Subcutaneous abdominal adipose tissue (tissue), 5 donors: ENCODE data around the gene SEC23A.
"Not testable (repeated sequence)": the region's sequence is repeated elsewhere in the genome, so short reads cannot be mapped to it uniquely, and the experiment has no call there.

ENCODE experiments used
- H3K27ac ChIP-seq: one replicate; pipeline ENCODE4 v1.7.0; 2013; ENCODE audit warnings: low read depth, mild to moderate bottlenecking, inconsistent platforms, low read length, moderate library complexity
- H3K27me3 ChIP-seq, 5 donors: one replicate each; pipeline ENCODE4 v1.7.0; 2013; ENCODE audit warnings: low read length in 5 of 5, inconsistent platforms in 1 of 5; ENCODE audit not compliant: control insufficient read depth in 5 of 5, insufficient read depth in 4 of 5
- H3K36me3 ChIP-seq, 5 donors: one replicate each; pipeline ENCODE4 v1.7.0; 2013; ENCODE audit warnings: low read length in 5 of 5; ENCODE audit not compliant: control insufficient read depth in 5 of 5, insufficient read depth in 5 of 5
- H3K4me1 ChIP-seq, 5 donors: one replicate each; pipeline ENCODE4 v1.7.0; 2013; ENCODE audit warnings: low read length in 5 of 5, mild to moderate bottlenecking in 3 of 5, moderate library complexity in 1 of 5; ENCODE audit not compliant: control insufficient read depth in 5 of 5, insufficient read depth in 5 of 5
- H3K4me3 ChIP-seq, 5 donors: one replicate each; pipeline ENCODE4 v1.7.0; 2013; ENCODE audit warnings: low read length in 5 of 5, low read depth in 1 of 5
- H3K9ac ChIP-seq, 5 donors: one replicate each; pipeline ENCODE4 v1.7.0; 2013; ENCODE audit warnings: low read length in 5 of 5, mild to moderate bottlenecking in 4 of 5, moderate library complexity in 3 of 5
- H3K9me3 ChIP-seq, 5 donors: one replicate each; pipeline ENCODE4 v1.7.0; 2013; ENCODE audit warnings: low read length in 5 of 5; ENCODE audit not compliant: control insufficient read depth in 5 of 5
- donor health status: healthy.
- donor health status: healthy.
- donor health status: healthy.
- donor health status: healthy.
- donor health status: healthy.

Gene SEC23A

DNA sequence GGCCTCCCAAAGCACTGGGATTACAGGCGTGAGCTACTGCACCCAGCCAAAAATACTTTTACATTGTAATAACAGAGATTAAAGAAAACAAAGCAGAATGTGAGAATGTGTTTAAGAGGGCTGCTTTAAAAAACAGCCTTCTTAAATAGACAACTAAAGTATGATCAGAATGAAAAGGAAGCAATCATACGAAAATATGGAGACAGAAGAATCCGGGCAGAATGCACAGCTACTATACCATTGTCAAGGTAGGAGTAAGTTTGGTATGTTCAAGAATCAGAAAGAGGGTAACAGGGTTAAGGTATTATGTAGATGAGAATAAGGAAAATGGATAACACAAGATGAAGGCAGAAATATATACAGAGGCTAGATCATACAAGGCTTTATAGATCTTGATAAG lies 8.5 kb downstream of the SEC23A start:
- H3K9ac ChIP-seq = no peak overlapping the region
- H3K36me3 ChIP-seq = peaks cover 34 to 56% (median 38%) of the 10 kb centered on the region in 5 donors
- no peaks in the 10 kb centered on the region for H3K9me3 ChIP-seq

DNA sequence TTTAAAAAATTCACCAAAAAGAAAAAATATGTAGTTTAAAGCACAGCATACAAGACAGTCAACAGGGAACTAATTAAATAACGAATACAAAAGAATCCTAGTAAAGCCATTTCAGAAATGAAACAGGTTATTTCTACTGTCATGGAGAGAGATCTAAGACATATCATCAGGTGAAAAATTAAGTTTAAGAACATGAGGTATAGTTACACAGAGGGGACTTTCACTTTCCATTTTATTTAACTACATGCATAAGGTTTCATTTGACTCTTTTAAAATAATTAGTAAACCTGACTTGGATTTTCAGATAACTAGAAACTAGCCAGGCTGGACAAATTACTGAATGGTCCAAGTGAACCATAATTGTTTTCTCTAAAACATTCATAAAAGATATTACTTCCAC lies 11.3 kb downstream of the SEC23A start:
- H3K27ac ChIP-seq = no peak overlapping the region
- H3K9me3 ChIP-seq = no peaks in the 10 kb centered on the region
- H3K9ac ChIP-seq = no peak overlapping the region
- H3K4me3 ChIP-seq = no peak overlapping the region
- peaks cover 41 to 59% (median 49%) of the 10 kb centered on the region in 5 donors for H3K36me3 ChIP-seq
- H3K27me3 ChIP-seq = no peaks in the 10 kb centered on the region
- H3K4me1 ChIP-seq = peaks cover 0 to 11% (median 0%) of the 10 kb centered on the region in 5 donors

More for the DNA sequence above, 8.5 kb downstream of the SEC23A start:
- H3K27me3 ChIP-seq = no peaks in the 10 kb centered on the region
- peaks cover 0 to 13% (median 0%) of the 10 kb centered on the region in 5 donors for H3K4me1 ChIP-seq
- no peak overlapping the region for H3K27ac ChIP-seq
- H3K4me3 ChIP-seq = no peak overlapping the region

DNA sequence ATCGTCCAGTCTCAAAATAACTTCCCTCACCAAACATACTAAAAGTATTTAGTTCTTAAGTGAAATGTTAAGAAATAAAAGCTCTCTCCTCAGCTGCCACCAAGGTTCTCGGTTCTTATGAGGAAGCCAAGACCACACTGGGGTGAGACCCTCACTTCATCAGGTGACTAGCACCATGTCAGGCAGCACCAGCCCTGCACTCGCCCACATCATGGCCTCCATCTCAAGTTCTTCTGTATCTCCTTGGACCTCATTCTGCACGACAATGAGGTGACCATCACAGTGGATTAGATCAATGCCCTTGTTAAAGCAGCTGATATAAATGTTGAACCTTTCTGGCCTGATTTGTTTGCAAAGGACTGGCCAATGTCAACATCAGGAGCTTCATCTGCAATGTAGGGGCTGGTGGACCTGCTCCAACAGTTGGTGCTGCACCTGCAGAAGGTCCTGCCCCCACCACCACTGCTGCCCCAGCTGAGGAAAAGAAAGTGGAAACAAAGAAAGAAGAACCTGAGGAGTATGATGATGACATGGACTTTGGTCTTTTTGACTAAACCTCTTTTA lies 12.4 kb downstream of the SEC23A start:
- peaks cover 42 to 64% (median 53%) of the 10 kb centered on the region in 5 donors for H3K36me3 ChIP-seq
- no peaks in the 10 kb centered on the region for H3K27me3 ChIP-seq
- H3K27ac ChIP-seq = no peak overlapping the region
- no peak overlapping the region for H3K9ac ChIP-seq
- H3K4me3 ChIP-seq = no peak overlapping the region
- H3K9me3 ChIP-seq = no peaks in the 10 kb centered on the region
- H3K4me1 ChIP-seq = peaks cover 0 to 11% (median 0%) of the 10 kb centered on the region in 5 donors

DNA sequence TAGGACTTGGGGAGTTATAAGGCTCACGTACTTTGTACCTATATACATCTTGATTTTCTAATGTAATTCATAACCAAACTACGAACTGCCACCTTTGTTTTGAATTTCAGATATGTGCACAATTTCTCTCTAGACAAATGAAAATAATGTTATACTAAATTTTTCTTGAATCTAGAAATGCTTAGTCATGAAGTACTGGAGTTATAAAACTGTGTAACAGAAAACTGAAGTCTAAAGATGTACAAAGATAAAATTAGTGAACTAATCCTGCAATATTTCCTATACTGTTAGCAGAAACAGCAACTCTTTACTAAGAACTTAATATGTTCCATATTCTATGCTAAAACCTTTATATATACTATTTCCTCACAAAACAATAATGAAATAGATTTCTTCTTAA lies 15.5 kb downstream of the SEC23A start:
- no peak overlapping the region for H3K4me3 ChIP-seq
- H3K36me3 ChIP-seq = peaks cover 55 to 71% (median 61%) of the 10 kb centered on the region in 5 donors
- H3K4me1 ChIP-seq = peaks cover 0 to 8% (median 0%) of the 10 kb centered on the region in 5 donors
- H3K27ac ChIP-seq = no peak overlapping the region
- H3K27me3 ChIP-seq = no peaks in the 10 kb centered on the region
- no peak overlapping the region for H3K9ac ChIP-seq
- no peaks in the 10 kb centered on the region for H3K9me3 ChIP-seq

DNA sequence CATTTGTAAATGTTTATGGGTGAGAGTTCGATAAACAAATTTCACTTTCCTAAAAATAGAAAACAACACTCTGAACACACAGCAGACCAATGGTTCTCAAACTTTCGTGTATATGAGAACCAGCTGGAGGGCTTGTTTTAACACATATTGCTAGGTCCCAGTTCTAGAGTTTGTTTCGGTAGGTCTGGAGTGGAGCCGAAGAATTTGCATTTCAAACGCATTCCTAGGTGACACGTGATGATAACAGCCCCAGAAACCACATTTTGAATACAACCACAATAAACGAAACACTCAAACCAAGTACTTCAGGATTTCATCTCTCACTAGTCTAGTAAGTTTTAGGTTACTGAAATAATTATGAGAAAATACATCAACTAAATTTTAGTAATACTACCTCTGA lies 17.1 kb downstream of the SEC23A start:
- Histone ChIP-seq H3K36me3 (peaks cover 48 to 67% (median 55%) of the 10 kb centered on the region in 5 donors), H3K4me1 (peaks cover 0 to 8% (median 0%) of the 10 kb centered on the region in 5 donors)

DNA sequence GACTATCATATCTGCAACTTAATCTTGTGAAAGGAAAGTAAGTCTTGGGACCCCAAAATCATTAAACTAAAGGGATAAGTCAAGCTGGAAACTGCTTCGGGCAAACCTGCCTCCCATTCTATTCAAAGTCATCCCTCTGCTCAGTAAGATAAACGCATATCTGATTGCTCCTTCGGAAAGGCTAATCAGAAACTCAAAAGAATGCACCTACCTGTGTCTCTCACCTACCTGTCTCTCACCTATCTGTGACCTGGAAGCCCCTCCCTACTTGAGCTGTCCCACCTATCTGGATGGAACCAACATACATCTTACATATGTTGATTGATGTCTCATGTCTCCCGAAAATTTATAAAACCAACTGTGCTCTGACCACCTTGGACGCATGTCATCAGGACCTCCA lies 19.9 kb downstream of the SEC23A start:
- H3K4me1 ChIP-seq = peaks cover 0 to 8% (median 0%) of the 10 kb centered on the region in 5 donors
- H3K9me3 ChIP-seq = no peaks in the 10 kb centered on the region
- no peak overlapping the region for H3K27ac ChIP-seq
- H3K9ac ChIP-seq = no peak overlapping the region
- no peak overlapping the region for H3K4me3 ChIP-seq
- H3K27me3 ChIP-seq = no peaks in the 10 kb centered on the region
- peaks cover 37 to 64% (median 49%) of the 10 kb centered on the region in 5 donors for H3K36me3 ChIP-seq

More for the DNA sequence above, 17.1 kb downstream of the SEC23A start:
- H3K27me3 ChIP-seq = no peaks in the 10 kb centered on the region
- H3K4me3 ChIP-seq = no peak overlapping the region
- H3K9ac ChIP-seq = no peak overlapping the region
- no peaks in the 10 kb centered on the region for H3K9me3 ChIP-seq
- H3K27ac ChIP-seq = no peak overlapping the region

DNA sequence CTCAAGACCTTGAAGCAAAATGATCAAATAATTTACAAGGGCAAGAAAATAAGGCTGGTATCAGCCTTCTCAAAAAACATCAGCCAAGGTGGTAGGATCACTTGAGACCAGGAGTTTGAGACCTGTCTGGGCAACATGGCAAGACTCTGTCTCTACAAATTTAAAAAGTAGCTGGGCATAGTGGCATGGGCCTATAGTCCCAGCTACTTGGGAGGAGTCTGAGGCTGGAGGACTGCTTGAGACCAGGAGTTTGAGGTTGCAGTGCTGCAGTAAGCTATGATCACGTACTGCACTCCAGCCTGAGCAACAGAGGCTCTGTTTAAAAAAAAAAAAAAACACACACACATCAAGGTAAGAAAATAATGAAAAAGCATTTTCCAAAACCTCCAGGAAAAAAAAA lies 22.1 kb downstream of the SEC23A start:
- H3K27me3 ChIP-seq = no peaks in the 10 kb centered on the region
- H3K9me3 ChIP-seq = no peaks in the 10 kb centered on the region
- no peak overlapping the region for H3K9ac ChIP-seq
- H3K4me3 ChIP-seq = no peak overlapping the region
- peaks cover 40 to 61% (median 49%) of the 10 kb centered on the region in 5 donors for H3K36me3 ChIP-seq
- H3K27ac ChIP-seq = no peak overlapping the region
- H3K4me1 ChIP-seq = peaks cover 0 to 1% (median 0%) of the 10 kb centered on the region in 5 donors

DNA sequence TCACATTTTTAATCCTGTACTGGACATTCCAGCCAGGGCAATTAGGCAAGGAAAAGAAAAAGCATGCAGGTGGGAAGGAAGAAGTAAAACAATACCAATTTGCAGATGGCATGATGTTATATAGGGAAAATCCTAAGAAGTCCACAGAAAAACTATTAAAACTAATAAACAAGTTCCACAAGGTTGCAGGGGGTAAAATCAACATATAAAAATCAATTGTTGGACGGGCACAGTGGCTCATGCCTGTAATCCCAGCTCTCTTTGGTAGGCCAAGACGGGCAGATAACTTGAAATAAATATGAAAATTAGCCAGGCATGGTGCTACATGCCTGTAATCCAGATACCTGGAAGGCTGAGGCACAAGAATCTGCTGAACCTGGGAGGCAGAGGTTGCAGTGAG lies 31.9 kb downstream of the SEC23A start:
- Histone ChIP-seq H3K4me3 (no peak overlapping the region), H3K27ac (no peak overlapping the region), H3K9me3 (no peaks in the 10 kb centered on the region), H3K4me1 (no peaks in the 10 kb centered on the region), H3K9ac (no peak overlapping the region), H3K36me3 (peaks cover 36 to 70% (median 60%) of the 10 kb centered on the region in 5 donors), H3K27me3 (no peaks in the 10 kb centered on the region)

DNA sequence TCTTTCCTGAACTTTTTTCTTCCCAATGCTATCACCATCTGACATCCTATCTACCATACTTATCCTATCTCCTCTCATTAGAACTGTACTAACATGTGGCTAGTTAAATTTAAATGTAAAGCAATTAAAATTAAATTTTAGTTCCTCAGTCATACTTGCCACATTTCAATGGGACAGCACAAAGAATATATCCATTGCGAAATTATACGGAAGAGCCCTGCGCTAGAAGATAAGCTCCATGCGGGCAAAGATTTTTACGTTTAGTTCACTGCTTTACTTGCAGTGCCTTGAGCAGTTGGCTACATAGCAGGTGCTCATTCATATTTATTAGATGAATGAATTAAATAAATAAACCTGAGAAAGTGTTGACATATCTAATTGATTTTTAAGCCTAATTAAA lies 33.1 kb downstream of the SEC23A start:
- no peaks in the 10 kb centered on the region for H3K9me3 ChIP-seq
- no peak overlapping the region for H3K9ac ChIP-seq
- H3K4me1 ChIP-seq = no peaks in the 10 kb centered on the region
- no peak overlapping the region for H3K4me3 ChIP-seq
- H3K27ac ChIP-seq = no peak overlapping the region
- peaks cover 35 to 72% (median 57%) of the 10 kb centered on the region in 5 donors for H3K36me3 ChIP-seq
- H3K27me3 ChIP-seq = no peaks in the 10 kb centered on the region

DNA sequence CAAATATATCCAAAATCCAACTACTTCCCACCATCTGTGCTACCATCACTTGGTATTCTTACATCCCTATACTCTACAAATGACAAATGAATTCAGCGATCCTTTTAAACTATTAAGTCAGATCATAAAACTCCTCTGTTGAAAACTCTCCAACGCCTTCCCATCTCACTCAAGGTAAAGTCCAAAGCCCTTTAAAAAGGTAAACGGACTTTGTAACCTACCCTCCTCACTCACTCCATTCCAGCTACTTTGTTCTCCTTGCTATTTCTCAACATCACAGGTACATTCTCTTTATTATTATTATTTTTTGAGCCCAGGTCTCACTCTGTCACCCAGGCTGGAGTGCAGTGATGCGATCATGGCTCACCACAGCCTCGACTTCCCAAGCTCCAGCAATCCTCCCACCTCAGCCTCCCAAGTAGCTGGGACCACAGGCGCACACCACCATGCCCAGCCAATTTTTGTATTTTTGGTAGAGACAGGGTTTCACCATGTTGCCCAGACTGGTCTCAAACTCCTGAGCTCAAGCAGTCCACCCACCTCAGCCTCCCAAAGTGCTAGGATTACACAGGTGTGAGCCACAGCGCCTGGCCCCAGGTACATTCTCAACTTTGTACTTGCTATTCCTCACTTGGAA lies 33.7 kb downstream of the SEC23A start:
- not testable (repeated sequence) for H3K9ac ChIP-seq, H3K27ac ChIP-seq, H3K4me1 ChIP-seq, H3K9me3 ChIP-seq, H3K4me3 ChIP-seq, H3K27me3 ChIP-seq
- peaks cover 40 to 72% (median 59%) of the 10 kb centered on the region in 5 donors for H3K36me3 ChIP-seq
